Bronchial epithelial cell (primary cell): Measurements from ENCODE around the gene MTR. TPM values are rescaled to one million over a fixed set of nuclear protein-coding genes. Genes with fewer than 3 reads are reported as not detected.
A peak's percentile ranks its signal among the peaks of the same experiment; 100 is the strongest.
"Not testable (repeated sequence)": the region's sequence is repeated elsewhere in the genome, so short reads cannot be mapped to it uniquely, and the experiment has no call there.

Experiments used
- DNase-seq: peaks from one replicate; pipeline ENCODE4 v3.0.0-alpha.2; 2010; ENCODE audit warnings: low read depth
- FAIRE-seq: peaks from 2 replicates; lab custom pipeline; 2011; peaks lifted over from hg19 to GRCh38; lab: Jason Lieb, UNC
- H3K27me3 ChIP-seq: 2 replicates; pipeline ENCODE4 v1.5.1; 2011; ENCODE audit warnings: low read length; ENCODE audit not compliant: control insufficient read depth, insufficient read depth
- H3K36me3 ChIP-seq: 2 replicates; pipeline ENCODE4 v1.5.1; 2011; ENCODE audit warnings: low read length; ENCODE audit not compliant: control insufficient read depth, insufficient read depth
- H3K4me3 ChIP-seq: 2 replicates; pipeline ENCODE4 v1.5.1; 2011; ENCODE audit warnings: mild to moderate bottlenecking, low read depth, low read length, control low read depth
- CTCF ChIP-seq: IDR thresholded peaks from 2 replicates; pipeline ENCODE4 v1.5.1; 2011; ENCODE audit warnings: mild to moderate bottlenecking, moderate library complexity, low read length, control low read depth, inconsistent platforms; ENCODE audit not compliant: insufficient read depth, severe bottlenecking
- total RNA-seq: library from RNA; depleted of rRNA; stranded (reverse); fragments of >200 nt; gene quantifications from 2 replicates; pipeline ENCODE4 v1.2.1, GENCODE V29; 2014

MTR gene
- total RNA-seq, 1 donor from 2014 or later: 13.4 TPM

GRCh38 chr1:236895665-236896387 is 100.7 kb downstream of the MTR start:
- FAIRE-seq: no peak
- no peaks in the 10 kb centered on the region for H3K27me3 ChIP-seq

GRCh38 chr1:236896716-236897115 is 101.6 kb downstream of the MTR start:
- no peak for DNase-seq
- Histone ChIP-seq H3K36me3 (peaks cover 14% of the 10 kb centered on the region), H3K4me3 (no peak overlapping the region), H3K27me3 (no peaks in the 10 kb centered on the region)
- no peak for TF ChIP-seq CTCF
- FAIRE-seq: no peak

More at GRCh38 chr1:236895665-236896387, 100.7 kb downstream of the MTR start:
- TF ChIP-seq CTCF: no peak
- H3K4me3 ChIP-seq: no peak overlapping the region
- DNase-seq: no peak
- H3K36me3 ChIP-seq: peaks cover 18% of the 10 kb centered on the region

- no peaks in the 10 kb centered on the region for H3K27me3 ChIP-seq
These were observed 110.0 kb downstream of the MTR start for GRCh38 chr1:236904892-236905741.

GRCh38 chr1:236907205-236907604 is 112.1 kb downstream of the MTR start:
- H3K27me3 ChIP-seq: no peaks in the 10 kb centered on the region
- no peak overlapping the region for H3K4me3 ChIP-seq
- no peaks in the 10 kb centered on the region for H3K36me3 ChIP-seq
- DNase-seq (no peak), FAIRE-seq (no peak)
- no peak for TF ChIP-seq CTCF

More at GRCh38 chr1:236904892-236905741, 110.0 kb downstream of the MTR start:
- Histone ChIP-seq H3K4me3 (no peak overlapping the region), H3K36me3 (no peaks in the 10 kb centered on the region)
- TF ChIP-seq CTCF: no peak
- DNase-seq: peak; percentile 98
- no peak for FAIRE-seq

GRCh38 chr1:236908669-236909068 is 113.6 kb downstream of the MTR start:
- TF ChIP-seq CTCF: no peak
- no peak for FAIRE-seq
- Histone ChIP-seq H3K27me3 (no peaks in the 10 kb centered on the region), H3K36me3 (no peaks in the 10 kb centered on the region), H3K4me3 (no peak overlapping the region)
- DNase-seq: no peak

GRCh38 chr1:236911047-236911446 is 116.0 kb downstream of the MTR start:
- DNase-seq, H3K4me3 ChIP-seq, H3K27me3 ChIP-seq, H3K36me3 ChIP-seq, FAIRE-seq: not testable (repeated sequence)
